ENCODE data around the gene DCAKD.

Gene DCAKD

GRCh38 chr17:44977065-44977464 lies 74.4 kb downstream of the DCAKD start:
- DNase-seq (ENCODE audit: extremely low read depth, insufficient read length): no peak
- Histone ChIP-seq H3K36me3 (ENCODE audit: control insufficient read depth, insufficient read depth, low read length) (no peaks in the 10 kb centered on the region), H3K27me3 (replicated peaks; ENCODE audit: control insufficient read depth, insufficient read depth, low read length) (no peaks in the 10 kb centered on the region; the same call in 1 of the 2 replicates), H3K4me3 (replicated peaks; ENCODE audit: low read depth, low read length) (no peak overlapping the region)
- peak; percentile 16 for TF ChIP-seq CTCF (IDR thresholded peaks at IDR 0.05; ENCODE audit: insufficient read depth, low read length, poor library complexity, severe bottlenecking)

DNA sequence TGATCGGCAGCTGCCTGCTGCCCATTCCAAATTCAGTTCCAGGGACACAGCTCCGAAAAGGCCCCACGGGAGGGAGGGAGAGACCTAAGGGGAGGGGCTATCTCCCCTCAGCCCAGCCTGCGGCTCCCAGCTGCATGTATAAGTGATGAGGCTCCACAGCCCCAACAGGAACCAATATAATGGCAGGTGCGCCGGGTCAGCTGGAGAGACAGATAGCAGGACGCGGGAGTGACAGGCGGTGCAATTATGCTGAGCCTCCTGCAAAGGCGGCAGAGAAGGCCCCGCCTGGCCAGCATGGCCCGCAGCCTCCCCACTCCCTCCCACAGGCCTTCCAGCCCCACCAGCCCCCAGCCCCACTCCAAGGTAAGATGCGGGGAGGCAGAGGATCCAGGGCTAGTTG lies 75.2 kb downstream of the DCAKD start:
- TF ChIP-seq CTCF (IDR thresholded peaks at IDR 0.05; ENCODE audit: insufficient read depth, low read length, poor library complexity, severe bottlenecking): no peak
- no peak for DNase-seq (ENCODE audit: extremely low read depth, insufficient read length)
- Histone ChIP-seq H3K4me3 (replicated peaks; ENCODE audit: low read depth, low read length) (no peak overlapping the region), H3K36me3 (ENCODE audit: control insufficient read depth, insufficient read depth, low read length) (no peaks in the 10 kb centered on the region), H3K27me3 (replicated peaks; ENCODE audit: control insufficient read depth, insufficient read depth, low read length) (no peaks in the 10 kb centered on the region; the same call in 1 of the 2 replicates)

All from GM06990 (cell line).